Activated naive CD4-positive, alpha-beta T cell treated with Interleukin-2 at 50 U/mL for 16 hours (primary cell): ENCODE measurements around the gene CAMK4.
A peak's percentile ranks its signal among the peaks of the same experiment; 100 is the strongest.
"Not testable (repeated sequence)": the region's sequence is repeated elsewhere in the genome, so short reads cannot be mapped to it uniquely, and the experiment has no call there.

Experiments used
- DNase-seq: peaks from one replicate; pipeline ENCODE4 v3.0.0-alpha.2; 2020

The CAMK4 gene

GRCh38 chr5:111261610-111262009 is 37.4 kb downstream of the CAMK4 start:
- no peak for DNase-seq

- no peak for DNase-seq
Observed at GRCh38 chr5:111262153-111262552, 38.0 kb downstream of the CAMK4 start.

GRCh38 chr5:111262815-111263214 is 38.6 kb downstream of the CAMK4 start:
- DNase-seq, result no peak

- no peak for DNase-seq
Observed at GRCh38 chr5:111266491-111266890, 42.3 kb downstream of the CAMK4 start.

GRCh38 chr5:111268300-111268699 is 44.1 kb downstream of the CAMK4 start:
- no peak for DNase-seq

GRCh38 chr5:111271885-111272284 is 47.7 kb downstream of the CAMK4 start:
- no peak for DNase-seq

GRCh38 chr5:111277061-111277460 is 52.9 kb downstream of the CAMK4 start:
- DNase-seq, result no peak

- peak; percentile 90 for DNase-seq
Observed at GRCh38 chr5:111278858-111279504, 54.8 kb downstream of the CAMK4 start.

- DNase-seq, result no peak
Observed at GRCh38 chr5:111280282-111280951, 56.2 kb downstream of the CAMK4 start.

GRCh38 chr5:111282798-111283197 is 58.6 kb downstream of the CAMK4 start:
- no peak for DNase-seq

GRCh38 chr5:111284825-111285224 is 60.6 kb downstream of the CAMK4 start:
- DNase-seq, result no peak

- DNase-seq, result no peak
Observed at GRCh38 chr5:111294551-111294950, 70.4 kb downstream of the CAMK4 start.

- DNase-seq, result no peak
Observed at GRCh38 chr5:111295649-111296048, 71.5 kb downstream of the CAMK4 start.

- no peak for DNase-seq
Observed at GRCh38 chr5:111296570-111296969, 72.4 kb downstream of the CAMK4 start.

GRCh38 chr5:111299067-111299481 is 74.9 kb downstream of the CAMK4 start:
- no peak for DNase-seq

GRCh38 chr5:111299831-111300432 is 75.7 kb downstream of the CAMK4 start:
- no peak for DNase-seq

- no peak for DNase-seq
Observed at GRCh38 chr5:111301264-111301663, 77.1 kb downstream of the CAMK4 start.

GRCh38 chr5:111302043-111302442 is 77.9 kb downstream of the CAMK4 start:
- DNase-seq, result not testable (repeated sequence)

- no peak for DNase-seq
Observed at GRCh38 chr5:111308951-111309350, 84.8 kb downstream of the CAMK4 start.

GRCh38 chr5:111309384-111309783 is 85.2 kb downstream of the CAMK4 start:
- no peak for DNase-seq

GRCh38 chr5:111310711-111311620 is 86.8 kb downstream of the CAMK4 start:
- DNase-seq, result no peak

GRCh38 chr5:111311666-111312065 is 87.5 kb downstream of the CAMK4 start:
- no peak for DNase-seq

GRCh38 chr5:111313017-111313724 is 89.0 kb downstream of the CAMK4 start:
- no peak for DNase-seq
